Measurements from ENCODE around the gene AADACL4. TPM values are rescaled to one million over a fixed set of nuclear protein-coding genes. Genes with fewer than 3 reads are reported as not detected.
A peak's percentile ranks its signal among the peaks of the same experiment; 100 is the strongest.

The AADACL4 gene
- total and polyA plus RNA-seq, 9 of the 15 experiments (the other 6 are each of a cell fraction or from before 2014, with no cell fraction given): not detected

DNA sequence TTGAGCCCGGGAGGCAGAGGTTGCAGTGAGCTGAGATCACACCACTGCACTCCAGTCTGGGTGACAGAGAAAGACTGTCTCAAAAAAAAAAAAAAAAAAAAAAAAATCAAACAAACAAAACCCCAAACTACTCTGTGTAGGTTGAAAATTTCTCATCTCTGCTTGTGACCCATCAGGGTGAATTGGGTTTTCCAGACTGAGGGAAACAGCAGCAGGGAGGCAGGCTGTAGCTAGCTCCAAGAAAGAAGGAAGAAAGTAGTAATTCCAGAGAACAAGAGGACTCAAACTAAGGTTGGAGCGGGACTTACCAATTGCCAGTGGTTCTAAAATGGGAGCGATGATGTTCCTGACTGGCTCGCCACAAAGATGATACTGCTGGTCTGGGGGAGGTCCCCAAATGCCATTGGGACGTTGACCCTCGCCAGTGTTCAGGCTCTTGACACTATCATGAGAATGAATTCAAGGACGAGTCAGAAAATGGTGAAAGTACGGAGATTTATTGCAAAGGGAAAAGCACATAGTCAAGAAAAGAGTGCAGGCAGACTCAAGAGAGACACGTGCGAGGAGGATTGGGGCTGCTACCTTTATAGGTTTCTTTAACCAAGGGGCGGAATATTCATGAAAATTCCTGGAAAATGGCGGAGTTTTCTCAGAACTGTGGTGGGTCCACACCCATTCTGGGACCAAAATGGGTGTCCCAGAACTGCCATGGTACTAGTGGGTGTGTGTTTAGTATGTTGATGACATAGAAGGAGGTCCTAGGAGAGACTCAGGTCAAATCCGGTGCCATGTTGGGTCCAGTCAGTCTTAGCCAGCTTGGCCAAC is 13.4 kb downstream of the AADACL4 start (continued):
- TF ChIP-seq MAFF (IDR thresholded peaks at IDR 0.05; ENCODE audit: low read length) (no peak; the same call in 1 of the 2 replicates), TCF3 (CRISPR knock-in tag; IDR thresholded peaks at IDR 0.05) (no peak), TEAD4 (IDR thresholded peaks at IDR 0.05; ENCODE audit: low read length) (peak; percentile 51), TEAD4 (CRISPR knock-in tag; IDR thresholded peaks at IDR 0.05; ENCODE audit: borderline replicate concordance) (no peak), EGR1 (conservative IDR thresholded peaks at IDR 0.05) (peak; percentile 71), PYGO2 (tag; IDR thresholded peaks at IDR 0.05) (no peak), RHOXF2B (CRISPR knock-in tag; conservative IDR thresholded peaks at IDR 0.05) (no peak), NR4A1 (CRISPR knock-in tag; IDR thresholded peaks at IDR 0.05) (no peak), NR4A1 (tag; IDR thresholded peaks at IDR 0.05) (no peak), U2AF2 (optimal IDR thresholded peaks at IDR 0.05; ENCODE audit: low read depth, low read length) (no peak), ZBED1 (IDR thresholded peaks at IDR 0.05) (no peak), SREBF1 (IDR thresholded peaks at IDR 0.05; ENCODE audit: borderline replicate concordance, low read depth, low read length) (no peak), MCM5 (IDR thresholded peaks at IDR 0.05; ENCODE audit: low read depth) (no peak), ZNF274 (IDR thresholded peaks at IDR 0.05; ENCODE audit: borderline replicate concordance, low read depth, low read length) (no peak), ZZZ3 (IDR thresholded peaks at IDR 0.05) (no peak), ZC3H8 (IDR thresholded peaks at IDR 0.05) (no peak), ZSCAN32 (CRISPR knock-in tag; IDR thresholded peaks at IDR 0.05) (no peak), KDM4B (IDR thresholded peaks at IDR 0.05; ENCODE audit: borderline replicate concordance in 2 of 2, low read depth in 1 of 2) (no peak), NCOR1 (IDR thresholded peaks at IDR 0.05) (no peak; the same call in 1 of the 2 replicates), STAT5B (CRISPR knock-in tag; IDR thresholded peaks at IDR 0.05) (no peak), HSF4 (CRISPR knock-in tag; IDR thresholded peaks at IDR 0.05; ENCODE audit: borderline replicate concordance) (no peak), CHD2 (IDR thresholded peaks at IDR 0.05; ENCODE audit: low read depth, low read length) (no peak), GATAD2B (IDR thresholded peaks at IDR 0.05; ENCODE audit: borderline replicate concordance) (no peak), KAT2B (IDR thresholded peaks at IDR 0.05; ENCODE audit: low read depth, low read length) (no peak), SP2 (IDR thresholded peaks at IDR 0.05; ENCODE audit: extremely low read depth, low read depth, low read length, poor library complexity, severe bottlenecking) (no peak)
- TF ChIP-seq, protein P1, sequence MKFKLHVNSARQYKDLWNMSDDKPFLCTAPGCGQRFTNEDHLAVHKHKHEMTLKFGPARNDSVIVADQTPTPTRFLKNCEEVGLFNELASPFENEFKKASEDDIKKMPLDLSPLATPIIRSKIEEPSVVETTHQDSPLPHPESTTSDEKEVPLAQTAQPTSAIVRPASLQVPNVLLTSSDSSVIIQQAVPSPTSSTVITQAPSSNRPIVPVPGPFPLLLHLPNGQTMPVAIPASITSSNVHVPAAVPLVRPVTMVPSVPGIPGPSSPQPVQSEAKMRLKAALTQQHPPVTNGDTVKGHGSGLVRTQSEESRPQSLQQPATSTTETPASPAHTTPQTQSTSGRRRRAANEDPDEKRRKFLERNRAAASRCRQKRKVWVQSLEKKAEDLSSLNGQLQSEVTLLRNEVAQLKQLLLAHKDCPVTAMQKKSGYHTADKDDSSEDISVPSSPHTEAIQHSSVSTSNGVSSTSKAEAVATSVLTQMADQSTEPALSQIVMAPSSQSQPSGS (CRISPR knock-in tag; IDR thresholded peaks at IDR 0.05): no peak
- TF ChIP-seq, protein P2, sequence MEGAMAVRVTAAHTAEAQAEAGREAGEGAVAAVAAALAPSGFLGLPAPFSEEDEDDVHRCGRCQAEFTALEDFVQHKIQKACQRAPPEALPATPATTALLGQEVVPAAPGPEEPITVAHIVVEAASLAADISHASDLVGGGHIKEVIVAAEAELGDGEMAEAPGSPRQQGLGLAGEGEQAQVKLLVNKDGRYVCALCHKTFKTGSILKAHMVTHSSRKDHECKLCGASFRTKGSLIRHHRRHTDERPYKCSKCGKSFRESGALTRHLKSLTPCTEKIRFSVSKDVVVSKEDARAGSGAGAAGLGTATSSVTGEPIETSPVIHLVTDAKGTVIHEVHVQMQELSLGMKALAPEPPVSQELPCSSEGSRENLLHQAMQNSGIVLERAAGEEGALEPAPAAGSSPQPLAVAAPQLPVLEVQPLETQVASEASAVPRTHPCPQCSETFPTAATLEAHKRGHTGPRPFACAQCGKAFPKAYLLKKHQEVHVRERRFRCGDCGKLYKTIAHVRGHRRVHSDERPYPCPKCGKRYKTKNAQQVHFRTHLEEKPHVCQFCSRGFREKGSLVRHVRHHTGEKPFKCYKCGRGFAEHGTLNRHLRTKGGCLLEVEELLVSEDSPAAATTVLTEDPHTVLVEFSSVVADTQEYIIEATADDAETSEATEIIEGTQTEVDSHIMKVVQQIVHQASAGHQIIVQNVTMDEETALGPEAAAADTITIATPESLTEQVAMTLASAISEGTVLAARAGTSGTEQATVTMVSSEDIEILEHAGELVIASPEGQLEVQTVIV (CRISPR knock-in tag; IDR thresholded peaks at IDR 0.05; ENCODE audit: borderline replicate concordance): no peak
- TF ChIP-seq, protein P3, sequence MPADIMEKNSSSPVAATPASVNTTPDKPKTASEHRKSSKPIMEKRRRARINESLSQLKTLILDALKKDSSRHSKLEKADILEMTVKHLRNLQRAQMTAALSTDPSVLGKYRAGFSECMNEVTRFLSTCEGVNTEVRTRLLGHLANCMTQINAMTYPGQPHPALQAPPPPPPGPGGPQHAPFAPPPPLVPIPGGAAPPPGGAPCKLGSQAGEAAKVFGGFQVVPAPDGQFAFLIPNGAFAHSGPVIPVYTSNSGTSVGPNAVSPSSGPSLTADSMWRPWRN (IDR thresholded peaks at IDR 0.05; ENCODE audit: low read depth): peak; percentile 47; the same call in 1 of the 2 replicates

Measured in K562 (cell line).